GM21723 (cell line): ENCODE data around the gene CREM.
"Not testable (repeated sequence)": the region's sequence is repeated elsewhere in the genome, so short reads cannot be mapped to it uniquely, and the experiment has no call there.

Source experiments
- ATAC-seq: cut with Tn5 transposase; IDR thresholded peaks from one replicate; pipeline ENCODE4 v1.9.1; 2021; ENCODE audit warnings: mild to moderate bottlenecking, moderate library complexity; ENCODE audit not compliant: unreplicated experiment

Gene CREM

GRCh38 chr10:35191523-35191922, 64.9 kb downstream of the CREM start:
- ATAC-seq: no peak

GRCh38 chr10:35192645-35193249, 66.1 kb downstream of the CREM start:
- no peak for ATAC-seq

GRCh38 chr10:35194471-35194870, 67.8 kb downstream of the CREM start:
- ATAC-seq: no peak

GRCh38 chr10:35194906-35195305, 68.3 kb downstream of the CREM start:
- ATAC-seq: no peak

GRCh38 chr10:35195361-35196306, 69.0 kb downstream of the CREM start:
- ATAC-seq: peak; percentile 94

GRCh38 chr10:35200487-35200886, 73.8 kb downstream of the CREM start:
- ATAC-seq: no peak

GRCh38 chr10:35201234-35201633, 74.6 kb downstream of the CREM start:
- no peak for ATAC-seq

- ATAC-seq: peak; percentile 58
Measured at GRCh38 chr10:35202050-35202449, 75.4 kb downstream of the CREM start.

GRCh38 chr10:35203745-35204144, 77.1 kb downstream of the CREM start:
- ATAC-seq: no peak

GRCh38 chr10:35204650-35205319, 78.1 kb downstream of the CREM start:
- ATAC-seq: no peak

GRCh38 chr10:35206274-35206673, 79.6 kb downstream of the CREM start:
- ATAC-seq: no peak

- peak; percentile 90 for ATAC-seq
Measured at GRCh38 chr10:35208536-35208935, 81.9 kb downstream of the CREM start.

- ATAC-seq: peak; percentile 37
Measured at GRCh38 chr10:35208949-35209613, 82.4 kb downstream of the CREM start.

- ATAC-seq: no peak
Measured at GRCh38 chr10:35210961-35211360, 84.3 kb downstream of the CREM start.

- no peak for ATAC-seq
Measured at GRCh38 chr10:35211390-35211789, 84.7 kb downstream of the CREM start.

GRCh38 chr10:35212856-35213255, 86.2 kb downstream of the CREM start:
- no peak for ATAC-seq

GRCh38 chr10:35213699-35214098, 87.1 kb downstream of the CREM start:
- ATAC-seq: no peak

- ATAC-seq: no peak
Measured at GRCh38 chr10:35214607-35215020, 88.0 kb downstream of the CREM start.

GRCh38 chr10:35215107-35215506, 88.5 kb downstream of the CREM start:
- ATAC-seq: no peak

GRCh38 chr10:35216303-35216905, 89.8 kb downstream of the CREM start:
- no peak for ATAC-seq

GRCh38 chr10:35216956-35217355, 90.3 kb downstream of the CREM start:
- ATAC-seq: not testable (repeated sequence)
